HepG2 (cell line): ENCODE data around the gene P4HB. TPM values are rescaled to one million over a fixed set of nuclear protein-coding genes. Genes with fewer than 3 reads are reported as not detected.

Experiments
- ATAC-seq: fragments of 200-7000 bp; cut with Tn5 transposase; 3 replicates; pipeline ENCODE4 v1.9.1; 2020; ENCODE audit warnings: mild to moderate bottlenecking, moderate library complexity
- BruUV-seq: library from RNA; stranded (reverse); fragments of 400-500 nt; replicated peaks from 2 replicates; lab custom pipeline; 2021; lab: Mats Ljungman, UMichigan
- CTCF ChIA-PET: fragments of 300-600 bp; formaldehyde crosslinking; extraction: SDS; loops from one replicate; lab custom pipeline; 2021; ENCODE audit warnings: low total read pairs, inconsistent platforms, low intra/inter-chr PET ratio; lab: Yijun Ruan, JAX
- POLR2A ChIA-PET: fragments of 350-600 bp; sonication (Branson Sonifier 250); formaldehyde crosslinking; loops from one replicate; lab custom pipeline; 2020; ENCODE audit warnings: antibody characterized with exemption, inconsistent platforms; lab: Yijun Ruan, JAX
- DNase-seq: peaks from one replicate; pipeline ENCODE4 v3.0.0-alpha.2; 2015; ENCODE audit warnings: low spot score
- FAIRE-seq: peaks from 3 replicates; lab custom pipeline; 2011; peaks lifted over from hg19 to GRCh38; lab: Jason Lieb, UNC
- H2AFZ ChIP-seq: one replicate; pipeline ENCODE4 v1.6.1; 2011; ENCODE audit warnings: low read length, inconsistent platforms
- H3K27ac ChIP-seq: fragments of 300-600 bp; 3 replicates; pipeline ENCODE4 v1.8.0; 2011; ENCODE audit warnings: mixed run types, mild to moderate bottlenecking, mixed read lengths, low read length, inconsistent platforms; ENCODE audit not compliant: insufficient read depth; ENCODE audit errors: extremely low read length
- H3K27me3 ChIP-seq, 2 experiments: fragments of 200-600 bp in 1 of 2; 2 replicates in 1 of 2; 3 replicates in 1 of 2; pipeline versions ENCODE4 v1.6.0 to v1.8.0; 2011; ENCODE audit warnings: low read length in 2 of 2, mild to moderate bottlenecking in 2 of 2, moderate library complexity in 2 of 2, inconsistent platforms in 1 of 2; ENCODE audit not compliant: insufficient read depth in 2 of 2, control insufficient read depth in 1 of 2
- H3K36me3 ChIP-seq, 2 experiments: fragments of 200-600 bp in 1 of 2; replicated peaks in 1 of 2; 2 replicates in 1 of 2; 3 replicates in 1 of 2; pipeline versions ENCODE4 v1.5.1 to v1.8.0; 2011; ENCODE audit warnings: low read length in 2 of 2, inconsistent platforms in 1 of 2; ENCODE audit not compliant: insufficient read depth in 2 of 2, control insufficient read depth in 1 of 2
- H3K4me1 ChIP-seq: 2 replicates; pipeline ENCODE4 v1.5.1; 2012; ENCODE audit warnings: low read length, inconsistent platforms; ENCODE audit not compliant: insufficient read depth
- H3K4me2 ChIP-seq: 2 replicates; pipeline ENCODE4 v1.6.0; 2011; ENCODE audit warnings: low read depth, low read length, inconsistent platforms
- H3K4me3 ChIP-seq, 3 experiments: fragments of 200-600 bp in 1 of 3; sonication (generic), shearing (Covaris generic) in 1 of 3; replicated peaks in 1 of 3; 2 replicates each; pipeline ENCODE4 v1.5.1; 2011 to 2016; ENCODE audit warnings: low read length in 3 of 3, inconsistent platforms in 2 of 3, low read depth in 2 of 3, mild to moderate bottlenecking in 2 of 3, control low read depth in 1 of 3, mixed read lengths in 1 of 3; ENCODE audit not compliant: insufficient read depth in 1 of 3
- H3K79me2 ChIP-seq: one replicate; pipeline ENCODE4 v1.6.1; 2011; ENCODE audit warnings: low read length, inconsistent platforms; ENCODE audit not compliant: insufficient read depth
- H3K9ac ChIP-seq: 2 replicates; pipeline ENCODE4 v1.6.0; 2011; ENCODE audit warnings: mild to moderate bottlenecking, low read depth, low read length, inconsistent platforms; ENCODE audit not compliant: insufficient read depth
- H3K9me3 ChIP-seq: 2 replicates; pipeline ENCODE4 v1.5.1; 2012; ENCODE audit warnings: mild to moderate bottlenecking, low read length
- H4K20me1 ChIP-seq: 2 replicates; pipeline ENCODE4 v1.6.0; 2011; ENCODE audit warnings: inconsistent platforms, mild to moderate bottlenecking, low read length, moderate library complexity; ENCODE audit not compliant: insufficient read depth
- AGO2 ChIP-seq: fragments of 200-400 bp; formaldehyde crosslinking; optimal IDR thresholded peaks from 2 replicates; pipeline ENCODE3; 2017; ENCODE audit warnings: mild to moderate bottlenecking, low read depth, low read length, moderate library complexity
- ATF7 ChIP-seq, 2 experiments: fragments of 450-650 bp in 1 of 2; sonication (generic) in 1 of 2; formaldehyde crosslinking in 1 of 2; IDR thresholded peaks; 2 replicates each; pipeline versions ENCODE4 v1.4.0 to v1.6.1; 2016 to 2020; ENCODE audit warnings: antibody characterized with exemption in 1 of 2, mild to moderate bottlenecking in 1 of 2, missing genetic modification reagents in 1 of 2
- CREB1 ChIP-seq, 2 experiments: fragments of 450-650 bp in 1 of 2; IDR thresholded peaks; 2 replicates each; pipeline ENCODE4 v1.6.1; 2016 to 2017; ENCODE audit warnings: control low read depth in 1 of 2, mild to moderate bottlenecking in 1 of 2, missing compliant biosample characterization in 1 of 2, missing genetic modification characterization in 1 of 2
- DNMT1 ChIP-seq: sonication (generic); formaldehyde crosslinking; IDR thresholded peaks from 2 replicates; pipeline ENCODE4 v1.5.1; 2020; ENCODE audit warnings: mild to moderate bottlenecking, missing genetic modification reagents
- KLF12 ChIP-seq: sonication (generic); formaldehyde crosslinking; IDR thresholded peaks from 2 replicates; pipeline ENCODE4 v1.4.0; 2020; ENCODE audit warnings: missing genetic modification reagents, borderline replicate concordance
- MXD1 ChIP-seq: sonication (generic); formaldehyde crosslinking; IDR thresholded peaks from 2 replicates; pipeline ENCODE4 v1.4.0; 2020; ENCODE audit warnings: mild to moderate bottlenecking, missing genetic modification reagents
- POLR2G ChIP-seq: fragments of 200-400 bp; formaldehyde crosslinking; IDR thresholded peaks from 2 replicates; pipeline ENCODE4 v1.6.1; 2018; ENCODE audit warnings: mild to moderate bottlenecking, low read depth, low read length, moderate library complexity
- RBFOX2 ChIP-seq: fragments of 200-400 bp; formaldehyde crosslinking; IDR thresholded peaks from 2 replicates; pipeline ENCODE4 v1.6.1; 2017; ENCODE audit warnings: low read depth, mild to moderate bottlenecking, low read length
- XBP1 ChIP-seq: sonication (generic); formaldehyde crosslinking; IDR thresholded peaks from 2 replicates; pipeline ENCODE4 v1.5.0; 2020; ENCODE audit warnings: missing genetic modification reagents
- ZKSCAN8 ChIP-seq: IDR thresholded peaks from 2 replicates; pipeline ENCODE4 v1.6.1; 2016; ENCODE audit warnings: borderline replicate concordance, missing genetic modification reagents, missing compliant biosample characterization
- ZNF547 ChIP-seq: sonication (generic); formaldehyde crosslinking; IDR thresholded peaks from 2 replicates; pipeline ENCODE4 v1.5.1; 2020; ENCODE audit warnings: mild to moderate bottlenecking, missing genetic modification reagents
- WGBS: methylation state at CpG from one replicate; pipeline ENCODE4 v1.1.6; 2017; ENCODE audit warnings: low lambda C conversion rate; 5-methylcytosine and 5-hydroxymethylcytosine counted together
- in situ Hi-C: cut with HindIII; loops from 2 replicates; pipeline ENCODE4 v1.10.0; 2017; ENCODE audit warnings: low pct_unique_long_range_greater_than_20kb; ENCODE audit not compliant: extremely low pct_ligation_motif_present
- intact Hi-C: fragments of 100-400 bp; cut with micrococcal nuclease; formaldehyde crosslinking; loops from one replicate; pipeline ENCODE4 v1.10.0; 2022; ENCODE audit not compliant: unreplicated experiment
- polyA plus RNA-seq, 8 experiments: library from polyadenylated mRNA; depleted of rRNA in 3 of 8; stranded (reverse) in 7 of 8; unstranded in 1 of 8; fragments of >200 nt; fragmentation: Illumina TruSeq in 4 of 8; extraction: Trizol in 4 of 8; gene quantifications; 2 replicates each; pipeline versions ENCODE4 v1.2.1 to v1.2.3, GENCODE V29; 2011 to 2016; ENCODE audit warnings: low read depth in 4 of 8, missing spikeins in 1 of 8, mixed read lengths in 1 of 8; ENCODE audit not compliant: insufficient read depth in 1 of 8
- total RNA-seq, 5 experiments: library from RNA; depleted of rRNA; stranded (reverse); fragments of >200 nt; fragmentation: Illumina TruSeq; extraction: Trizol; gene quantifications; 2 replicates each; pipeline ENCODE4 v1.2.3, GENCODE V29; 2016; ENCODE audit warnings: low read depth in 1 of 5

P4HB gene
- total and polyA plus RNA-seq, 2 of the 13 experiments (the other 11 are each of a cell fraction or from before 2014, with no cell fraction given) = 185 to 782 TPM

GRCh38 chr17:81885454-81885853, 25.1 kb upstream of the P4HB start:
- H3K9ac ChIP-seq = no peak overlapping the region
- peaks cover 42 to 73% of the 10 kb centered on the region in 2 experiments for H3K36me3 ChIP-seq
- intact Hi-C loops = no loop called here
- no peaks in the 10 kb centered on the region for H3K9me3 ChIP-seq
- FAIRE-seq (no peak), DNase-seq (no peak), ATAC-seq (no peak; the same call in 2 of the 3 replicates)
- H3K27ac ChIP-seq = no peak overlapping the region
- H3K4me3 ChIP-seq = no peak overlapping the region
- BruUV-seq = no TSS peak
- WGBS = 97% methylated on average over 10 of the region's 10 CpGs
- H4K20me1 ChIP-seq = no peaks in the 10 kb centered on the region
- peaks cover 0 to 1% of the 10 kb centered on the region in 2 experiments; a peak in 2 of 5 replicates for H3K27me3 ChIP-seq
- H3K4me1 ChIP-seq = peaks cover 21% of the 10 kb centered on the region
- CTCF ChIA-PET = no interaction called here
- in situ Hi-C loops = no loop called here
- no peak overlapping the region for H2AFZ ChIP-seq
- no peak overlapping the region for H3K4me2 ChIP-seq
- peak; percentile 2 for TF ChIP-seq AGO2
- TF ChIP-seq POLR2G = peak; percentile 37; the same call in 1 of the 2 replicates
- TF ChIP-seq ZKSCAN8 = no peak
- no peak for TF ChIP-seq ZNF547 (CRISPR knock-in tag)
- 0 out of 2 replicates have a peak, but pooled peaks have one; percentile 31 for TF ChIP-seq CREB1 (IDR thresholded peaks at IDR 0.05)
- no peak for TF ChIP-seq CREB1 (CRISPR knock-in tag; IDR thresholded peaks at IDR 0.05)
- TF ChIP-seq RBFOX2 = peak; percentile 7; the same call in 1 of the 2 replicates
- TF ChIP-seq ATF7 (IDR thresholded peaks at IDR 0.05) = peak; percentile 84
- TF ChIP-seq ATF7 (CRISPR knock-in tag; IDR thresholded peaks at IDR 0.05) = no peak
- TF ChIP-seq, all 625 proteins: peak for 5
- peaks cover 37% of the 10 kb centered on the region for H3K79me2 ChIP-seq
- POLR2A ChIA-PET = interaction anchor here (1.4 kb wide), 1 partner anchor 12 kb away, joined by 5 read pairs; no protein-coding TSS in a partner anchor

GRCh38 chr17:81884968-81885367, 24.6 kb upstream of the P4HB start:
- Histone ChIP-seq H3K9me3 (no peaks in the 10 kb centered on the region), H2AFZ (no peak overlapping the region), H3K27ac (no peak overlapping the region), H3K4me3 (no peak overlapping the region), H3K4me2 (no peak overlapping the region), H3K79me2 (peaks cover 32% of the 10 kb centered on the region), H3K4me1 (peaks cover 16% of the 10 kb centered on the region), H4K20me1 (no peaks in the 10 kb centered on the region), H3K36me3 (peaks cover 42 to 73% of the 10 kb centered on the region in 2 experiments), H3K9ac (no peak overlapping the region), H3K27me3 (no peaks in the 10 kb centered on the region)
- CTCF ChIA-PET = no interaction called here
- no peak for TF ChIP-seq DNMT1 (CRISPR knock-in tag)
- TF ChIP-seq AGO2 = peak; percentile 53
- no peak for TF ChIP-seq XBP1
- no peak for TF ChIP-seq KLF12
- no peak for TF ChIP-seq MXD1 (CRISPR knock-in tag)
- 100% methylated on average over 5 of the region's 5 CpGs for WGBS
- in situ Hi-C loops = no loop called here
- ATAC-seq (peak; percentile 21; the same call in 2 of the 3 replicates), FAIRE-seq (no peak), DNase-seq (no peak)
- POLR2A ChIA-PET = interaction anchor here (1.2 to 1.4 kb wide), 2 partner anchors 12 to 15 kb away, joined by 3 to 5 read pairs; no protein-coding TSS in a partner anchor
- no TSS peak for BruUV-seq
- intact Hi-C loops = no loop called here
